Neural cell (in vitro differentiated cells): Measurements from ENCODE around the gene REPS1.

Experiments
- EP300 ChIP-seq: fragments of 450-650 bp; conservative IDR thresholded peaks from 2 replicates; pipeline ENCODE4 v1.6.1; 2014; ENCODE audit warnings: antibody characterized with exemption, mild to moderate bottlenecking, moderate library complexity; ENCODE audit not compliant: poor library complexity, severe bottlenecking
- EZH2 ChIP-seq: fragments of 200-600, 300-800 bp; shearing (Covaris generic), sonication (generic); IDR thresholded peaks from 2 replicates; pipeline ENCODE4 v1.6.1; 2014; ENCODE audit warnings: antibody characterized with exemption, low read length, borderline replicate concordance, mild to moderate bottlenecking; ENCODE audit not compliant: insufficient read depth, poor library complexity, severe bottlenecking
- MXI1 ChIP-seq: fragments of 450-650 bp; conservative IDR thresholded peaks from 2 replicates; pipeline ENCODE4 v1.6.1; 2014; ENCODE audit warnings: antibody characterized with exemption, mild to moderate bottlenecking; ENCODE audit not compliant: poor library complexity, severe bottlenecking
- POLR2AphosphoS5 ChIP-seq: IDR thresholded peaks from 2 replicates; pipeline ENCODE4 v1.6.1; 2012
- RAD21 ChIP-seq: fragments of 450-650 bp; conservative IDR thresholded peaks from 2 replicates; pipeline ENCODE4 v1.6.1; 2014; ENCODE audit warnings: antibody characterized with exemption, mild to moderate bottlenecking, moderate library complexity
- TAF1 ChIP-seq: IDR thresholded peaks from 2 replicates; pipeline ENCODE4 v1.6.1; 2012; ENCODE audit warnings: low read depth
- TF ChIP-seq, protein P1 (sequence below): fragments of 450-650 bp; IDR thresholded peaks from 2 replicates; pipeline ENCODE4 v1.5.1; 2014; ENCODE audit warnings: antibody characterized with exemption, mild to moderate bottlenecking, moderate library complexity; ENCODE audit not compliant: poor library complexity, severe bottlenecking
- TF ChIP-seq, protein P2 (sequence below): IDR thresholded peaks from 2 replicates; pipeline ENCODE4 v1.6.1; 2012; ENCODE audit warnings: borderline replicate concordance

DNA sequence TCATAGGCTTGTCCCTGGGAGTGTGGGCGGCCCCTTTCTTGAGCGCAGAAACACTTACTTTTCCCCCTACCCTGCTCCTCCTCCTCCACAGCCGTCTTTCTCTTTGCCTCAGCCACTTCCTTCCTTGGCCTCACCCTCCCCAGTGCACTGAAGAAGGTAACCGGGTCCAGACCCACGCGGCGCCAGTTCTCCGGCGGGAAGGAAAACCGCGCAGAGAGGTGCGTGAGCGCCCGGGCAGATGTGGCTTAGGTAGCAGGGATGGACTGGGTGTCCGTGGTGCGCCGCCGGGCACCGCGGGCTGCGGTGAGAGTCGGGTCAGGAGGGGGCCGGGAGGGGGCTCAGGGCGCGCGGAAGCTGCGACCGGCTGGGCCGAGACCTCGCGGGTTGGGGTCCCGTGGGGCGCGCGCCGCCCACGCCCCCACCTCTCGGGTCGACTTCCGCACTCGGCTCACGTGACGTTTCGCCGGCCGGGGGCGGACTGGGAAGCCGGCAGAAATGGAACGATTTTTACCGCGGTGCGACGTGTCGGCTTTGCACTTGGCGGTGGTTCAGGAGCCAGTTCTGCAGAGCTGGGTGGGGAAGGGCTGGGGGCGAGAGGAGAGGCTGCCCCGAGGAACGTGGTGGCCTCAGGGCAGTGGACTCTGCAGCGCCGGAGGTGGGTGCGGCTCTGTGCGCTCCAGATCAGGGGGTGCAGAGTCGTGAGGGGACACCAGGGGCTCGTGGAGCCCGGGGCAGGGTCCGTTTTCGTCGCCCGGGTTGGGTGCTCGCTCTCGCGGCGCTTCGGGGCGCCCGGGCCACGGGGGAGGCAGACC is 40.8 kb upstream of the REPS1 start, which contains the start of gene ABRACL:
- TF ChIP-seq EZH2 (no peak), RAD21 (peak; percentile 40), EP300 (peak; percentile 54), TAF1 (peak; percentile 93), POLR2AphosphoS5 (peak; percentile 83), MXI1 (peak; percentile 83)
- TF ChIP-seq, protein P1, sequence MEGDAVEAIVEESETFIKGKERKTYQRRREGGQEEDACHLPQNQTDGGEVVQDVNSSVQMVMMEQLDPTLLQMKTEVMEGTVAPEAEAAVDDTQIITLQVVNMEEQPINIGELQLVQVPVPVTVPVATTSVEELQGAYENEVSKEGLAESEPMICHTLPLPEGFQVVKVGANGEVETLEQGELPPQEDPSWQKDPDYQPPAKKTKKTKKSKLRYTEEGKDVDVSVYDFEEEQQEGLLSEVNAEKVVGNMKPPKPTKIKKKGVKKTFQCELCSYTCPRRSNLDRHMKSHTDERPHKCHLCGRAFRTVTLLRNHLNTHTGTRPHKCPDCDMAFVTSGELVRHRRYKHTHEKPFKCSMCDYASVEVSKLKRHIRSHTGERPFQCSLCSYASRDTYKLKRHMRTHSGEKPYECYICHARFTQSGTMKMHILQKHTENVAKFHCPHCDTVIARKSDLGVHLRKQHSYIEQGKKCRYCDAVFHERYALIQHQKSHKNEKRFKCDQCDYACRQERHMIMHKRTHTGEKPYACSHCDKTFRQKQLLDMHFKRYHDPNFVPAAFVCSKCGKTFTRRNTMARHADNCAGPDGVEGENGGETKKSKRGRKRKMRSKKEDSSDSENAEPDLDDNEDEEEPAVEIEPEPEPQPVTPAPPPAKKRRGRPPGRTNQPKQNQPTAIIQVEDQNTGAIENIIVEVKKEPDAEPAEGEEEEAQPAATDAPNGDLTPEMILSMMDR, result no peak
- TF ChIP-seq, protein P2, sequence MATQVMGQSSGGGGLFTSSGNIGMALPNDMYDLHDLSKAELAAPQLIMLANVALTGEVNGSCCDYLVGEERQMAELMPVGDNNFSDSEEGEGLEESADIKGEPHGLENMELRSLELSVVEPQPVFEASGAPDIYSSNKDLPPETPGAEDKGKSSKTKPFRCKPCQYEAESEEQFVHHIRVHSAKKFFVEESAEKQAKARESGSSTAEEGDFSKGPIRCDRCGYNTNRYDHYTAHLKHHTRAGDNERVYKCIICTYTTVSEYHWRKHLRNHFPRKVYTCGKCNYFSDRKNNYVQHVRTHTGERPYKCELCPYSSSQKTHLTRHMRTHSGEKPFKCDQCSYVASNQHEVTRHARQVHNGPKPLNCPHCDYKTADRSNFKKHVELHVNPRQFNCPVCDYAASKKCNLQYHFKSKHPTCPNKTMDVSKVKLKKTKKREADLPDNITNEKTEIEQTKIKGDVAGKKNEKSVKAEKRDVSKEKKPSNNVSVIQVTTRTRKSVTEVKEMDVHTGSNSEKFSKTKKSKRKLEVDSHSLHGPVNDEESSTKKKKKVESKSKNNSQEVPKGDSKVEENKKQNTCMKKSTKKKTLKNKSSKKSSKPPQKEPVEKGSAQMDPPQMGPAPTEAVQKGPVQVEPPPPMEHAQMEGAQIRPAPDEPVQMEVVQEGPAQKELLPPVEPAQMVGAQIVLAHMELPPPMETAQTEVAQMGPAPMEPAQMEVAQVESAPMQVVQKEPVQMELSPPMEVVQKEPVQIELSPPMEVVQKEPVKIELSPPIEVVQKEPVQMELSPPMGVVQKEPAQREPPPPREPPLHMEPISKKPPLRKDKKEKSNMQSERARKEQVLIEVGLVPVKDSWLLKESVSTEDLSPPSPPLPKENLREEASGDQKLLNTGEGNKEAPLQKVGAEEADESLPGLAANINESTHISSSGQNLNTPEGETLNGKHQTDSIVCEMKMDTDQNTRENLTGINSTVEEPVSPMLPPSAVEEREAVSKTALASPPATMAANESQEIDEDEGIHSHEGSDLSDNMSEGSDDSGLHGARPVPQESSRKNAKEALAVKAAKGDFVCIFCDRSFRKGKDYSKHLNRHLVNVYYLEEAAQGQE, result peak; percentile 97
